ENCODE results near the gene PHF2. TPM values are rescaled to one million over a fixed set of nuclear protein-coding genes. Genes with fewer than 3 reads are reported as not detected.

The PHF2 gene
- total and polyA plus RNA-seq, 5 experiments from 2014 or later, result 0.84 to 35.5 (median 2.3) TPM

GRCh38 chr9:93624431-93624834 lies 48.0 kb downstream of the PHF2 start:
- Mint-ChIP-seq H3K36me3 (peaks cover 14 to 18% (median 16%) of the 10 kb centered on the region in 3 donors), H3K27me3 (no peaks in the 10 kb centered on the region), H3K4me3 (no peak overlapping the region), H3K4me1 (peaks cover 6 to 31% (median 16%) of the 10 kb centered on the region in 4 donors), H3K27ac (no peak overlapping the region), H3K9me3 (peaks cover 0 to 28% (median 9%) of the 10 kb centered on the region in 9 donors)
- no peak for DNase-seq
- POLR2A ChIA-PET, result no interaction called here
- ATAC-seq, result no peak

- Mint-ChIP-seq H3K9me3 (peaks cover 0 to 28% (median 9%) of the 10 kb centered on the region in 9 donors), H3K4me3 (no peak overlapping the region), H3K27me3 (no peaks in the 10 kb centered on the region), H3K27ac (no peak overlapping the region), H3K36me3 (peaks cover 14 to 22% (median 16%) of the 10 kb centered on the region in 3 donors), H3K4me1 (peaks cover 6 to 30% (median 16%) of the 10 kb centered on the region in 4 donors)
- ATAC-seq (no peak), DNase-seq (no peak)
- POLR2A ChIA-PET, result no interaction called here
Observed at GRCh38 chr9:93624977-93625376, 48.6 kb downstream of the PHF2 start.

GRCh38 chr9:93629920-93630319 lies 53.5 kb downstream of the PHF2 start:
- Mint-ChIP-seq H3K4me1 (peaks cover 0 to 7% (median 3%) of the 10 kb centered on the region in 4 donors), H3K4me3 (peak overlapping the region in 1 of 10 donors; percentile 58), H3K36me3 (peaks cover 16 to 43% (median 23%) of the 10 kb centered on the region in 3 donors), H3K27ac (peak overlapping the region in 1 of 10 donors; percentile 25), H3K27me3 (no peaks in the 10 kb centered on the region), H3K9me3 (peaks cover 0 to 28% (median 9%) of the 10 kb centered on the region in 9 donors)
- ATAC-seq, result no peak
- POLR2A ChIA-PET, result no interaction called here
- DNase-seq, result no peak

GRCh38 chr9:93630806-93631411 lies 54.5 kb downstream of the PHF2 start:
- peaks cover 0 to 8% (median 5%) of the 10 kb centered on the region in 4 donors for H3K4me1 Mint-ChIP-seq
- no peak overlapping the region for H3K4me3 Mint-ChIP-seq
- peaks cover 21 to 52% (median 32%) of the 10 kb centered on the region in 3 donors for H3K36me3 Mint-ChIP-seq
- no peak for DNase-seq
- H3K27me3 Mint-ChIP-seq, result no peaks in the 10 kb centered on the region
- peak overlapping the region in 2 of 10 donors; percentile 13 to 88 for H3K27ac Mint-ChIP-seq
- H3K9me3 Mint-ChIP-seq, result peaks cover 0 to 31% (median 10%) of the 10 kb centered on the region in 9 donors
- no peak for ATAC-seq
- POLR2A ChIA-PET, result interaction anchor here (0.6 kb wide), 1 partner anchor 86 kb away, joined by 3 read pairs; no protein-coding TSS in a partner anchor

- Mint-ChIP-seq H3K4me1 (peaks cover 0 to 6% (median under 1%) of the 10 kb centered on the region in 4 donors), H3K27me3 (no peaks in the 10 kb centered on the region), H3K36me3 (peaks cover 22 to 66% (median 46%) of the 10 kb centered on the region in 3 donors), H3K9me3 (peaks cover 0 to 27% (median 11%) of the 10 kb centered on the region in 9 donors), H3K27ac (no peak overlapping the region), H3K4me3 (no peak overlapping the region)
- ATAC-seq (no peak), DNase-seq (no peak)
- POLR2A ChIA-PET, result no interaction called here
Observed at GRCh38 chr9:93633492-93634221, 57.3 kb downstream of the PHF2 start.

GRCh38 chr9:93634311-93635185 lies 58.2 kb downstream of the PHF2 start:
- Mint-ChIP-seq H3K4me3 (no peak overlapping the region), H3K36me3 (peaks cover 21 to 69% (median 53%) of the 10 kb centered on the region in 3 donors), H3K9me3 (peaks cover 0 to 26% (median 11%) of the 10 kb centered on the region in 9 donors), H3K27ac (no peak overlapping the region), H3K27me3 (no peaks in the 10 kb centered on the region), H3K4me1 (peaks cover 0 to 8% (median 2%) of the 10 kb centered on the region in 4 donors)
- DNase-seq, result no peak
- POLR2A ChIA-PET, result no interaction called here
- no peak for ATAC-seq

- Mint-ChIP-seq H3K4me1 (peaks cover 0 to 7% (median under 1%) of the 10 kb centered on the region in 4 donors), H3K36me3 (peaks cover 21 to 71% (median 60%) of the 10 kb centered on the region in 3 donors), H3K9me3 (peaks cover 0 to 26% (median 11%) of the 10 kb centered on the region in 9 donors), H3K4me3 (no peak overlapping the region), H3K27ac (peak overlapping the region in 2 of 10 donors; percentile 7 to 41), H3K27me3 (no peaks in the 10 kb centered on the region)
- peak in 1 of 10 donors; percentile 55 for DNase-seq
- no peak for ATAC-seq
- POLR2A ChIA-PET, result no interaction called here
Observed at GRCh38 chr9:93635186-93636107, 59.1 kb downstream of the PHF2 start.

- POLR2A ChIA-PET, result no interaction called here
- H3K4me3 Mint-ChIP-seq, result no peak overlapping the region
- ATAC-seq (no peak), DNase-seq (no peak)
- peaks cover 0 to 7% (median under 1%) of the 10 kb centered on the region in 4 donors for H3K4me1 Mint-ChIP-seq
- H3K27me3 Mint-ChIP-seq, result no peaks in the 10 kb centered on the region
- no peak overlapping the region for H3K27ac Mint-ChIP-seq
- H3K9me3 Mint-ChIP-seq, result peaks cover 0 to 26% (median 11%) of the 10 kb centered on the region in 9 donors
- H3K36me3 Mint-ChIP-seq, result peaks cover 21 to 74% (median 68%) of the 10 kb centered on the region in 3 donors
Observed at GRCh38 chr9:93636172-93636661, 59.8 kb downstream of the PHF2 start.

GRCh38 chr9:93636667-93637066 lies 60.3 kb downstream of the PHF2 start:
- Mint-ChIP-seq H3K27me3 (no peaks in the 10 kb centered on the region), H3K4me1 (peaks cover 0 to 7% (median under 1%) of the 10 kb centered on the region in 4 donors), H3K36me3 (peaks cover 21 to 75% (median 71%) of the 10 kb centered on the region in 3 donors), H3K27ac (no peak overlapping the region), H3K9me3 (peaks cover 0 to 26% (median 11%) of the 10 kb centered on the region in 9 donors), H3K4me3 (peak overlapping the region in 1 of 10 donors; percentile 38)
- POLR2A ChIA-PET, result no interaction called here
- DNase-seq, result no peak
- no peak for ATAC-seq

- no peak for DNase-seq
- POLR2A ChIA-PET, result no interaction called here
- H3K4me3 Mint-ChIP-seq, result no peak overlapping the region
- ATAC-seq, result no peak
- peaks cover 0 to 7% (median under 1%) of the 10 kb centered on the region in 4 donors for H3K4me1 Mint-ChIP-seq
- no peaks in the 10 kb centered on the region for H3K27me3 Mint-ChIP-seq
- no peak overlapping the region for H3K27ac Mint-ChIP-seq
- peaks cover 21 to 77% (median 70%) of the 10 kb centered on the region in 3 donors for H3K36me3 Mint-ChIP-seq
- H3K9me3 Mint-ChIP-seq, result peaks cover 0 to 26% (median 11%) of the 10 kb centered on the region in 9 donors
Observed at GRCh38 chr9:93637886-93638285, 61.5 kb downstream of the PHF2 start.

GRCh38 chr9:93640027-93640426 lies 63.6 kb downstream of the PHF2 start:
- H3K36me3 Mint-ChIP-seq, result peaks cover 21 to 87% (median 65%) of the 10 kb centered on the region in 3 donors
- POLR2A ChIA-PET, result no interaction called here
- H3K4me3 Mint-ChIP-seq, result no peak overlapping the region
- no peaks in the 10 kb centered on the region for H3K27me3 Mint-ChIP-seq
- peaks cover 0 to 9% (median 2%) of the 10 kb centered on the region in 4 donors for H3K4me1 Mint-ChIP-seq
- H3K27ac Mint-ChIP-seq, result peak overlapping the region in 1 of 10 donors; percentile 51
- ATAC-seq (no peak), DNase-seq (no peak)
- H3K9me3 Mint-ChIP-seq, result peaks cover 0 to 26% (median 11%) of the 10 kb centered on the region in 9 donors

Measured in naive thymus-derived CD8-positive, alpha-beta T cell (primary cell).